ENCODE measurements around the gene SAMD15.
A peak's percentile ranks its signal among the peaks of the same experiment; 100 is the strongest.

The SAMD15 gene

DNA sequence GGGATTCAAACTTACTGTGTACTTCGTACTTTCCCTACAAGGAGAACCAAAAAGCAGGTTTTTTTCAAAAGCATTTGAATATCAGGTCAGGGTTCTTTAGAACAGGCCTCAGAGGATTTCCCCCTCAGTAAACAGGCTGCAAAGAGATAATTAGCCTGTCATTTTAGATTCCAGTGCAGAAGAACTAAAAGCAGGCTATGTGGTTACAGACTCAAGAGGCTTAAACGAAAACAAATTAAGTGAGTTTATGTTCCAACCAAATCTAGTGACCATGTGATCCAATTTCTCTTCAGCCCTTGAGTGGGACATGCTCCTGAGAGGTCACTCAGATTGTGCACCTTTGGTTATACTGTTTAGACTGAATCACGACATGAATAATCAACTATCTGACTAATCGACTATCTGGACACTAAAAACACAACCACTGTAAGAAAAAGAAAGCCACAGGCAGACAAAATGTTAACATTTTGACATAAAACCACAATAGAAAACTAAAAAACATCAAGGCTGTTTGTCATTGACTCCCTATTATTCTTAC, 4.8 kb upstream of the SAMD15 start:
- H3K79me2 ChIP-seq (ENCODE audit: low read length) = peaks cover 10% of the 10 kb centered on the region; the same call in 1 of the 2 replicates
- 0 out of 2 replicates have a peak, but pooled peaks cover 3% of the 10 kb centered on the region for H3K4me1 ChIP-seq (ENCODE audit: low read length)

DNA sequence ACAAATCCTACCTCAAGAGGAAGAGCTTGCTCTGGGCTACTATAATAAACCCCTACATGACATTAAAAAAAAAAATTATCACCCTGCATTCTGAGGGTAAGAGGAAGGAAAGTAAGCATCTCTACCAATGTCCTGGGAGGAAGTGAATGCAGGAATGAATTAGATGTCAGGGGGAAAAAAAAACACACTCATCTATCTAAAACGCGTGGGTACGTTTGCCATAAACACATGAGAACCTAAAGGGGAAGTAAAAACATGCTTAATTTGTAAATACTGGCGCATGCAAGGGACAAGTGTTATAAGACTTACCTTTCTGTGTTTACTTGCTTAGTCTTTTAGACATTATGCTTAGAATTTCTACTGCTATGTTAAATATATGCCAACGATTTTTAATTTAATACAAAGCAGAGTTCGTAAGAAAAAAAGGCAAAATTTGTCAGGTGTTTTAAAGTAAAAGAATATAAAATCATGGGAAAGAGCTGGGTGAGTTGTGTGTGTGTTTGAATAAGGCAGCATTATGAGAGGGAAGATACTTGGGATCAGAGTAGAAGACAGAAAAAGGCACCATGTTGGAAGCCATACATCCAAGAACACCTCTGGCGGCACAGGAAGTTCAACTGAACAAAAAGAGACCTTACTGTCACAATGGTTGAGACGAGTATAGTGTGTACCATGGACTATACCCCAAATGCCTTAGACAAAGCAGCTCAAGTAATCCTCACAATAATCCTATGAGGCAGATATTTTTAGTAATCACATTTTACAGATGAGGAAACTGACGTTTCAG, 1.8 kb upstream of the SAMD15 start:
- Histone ChIP-seq H3K79me2 (ENCODE audit: low read length) (peaks cover 10% of the 10 kb centered on the region; the same call in 1 of the 2 replicates), H3K4me3 (ENCODE audit: low read length) (peak overlapping the region; percentile 79; the same call in 1 of the 2 replicates), H3K4me2 (ENCODE audit: low read depth, low read length) (peak overlapping the region; percentile 84; the same call in 1 of the 2 replicates), H2AFZ (ENCODE audit: low read length) (no peak overlapping the region), H3K9me3 (replicated peaks; ENCODE audit: insufficient read depth, low read length) (no peaks in the 10 kb centered on the region), H3K9ac (ENCODE audit: low read length) (peak overlapping the region; percentile 76; the same call in 1 of the 2 replicates), H3K9me2 (replicated peaks; ENCODE audit: insufficient read depth, low read length) (no peaks in the 10 kb centered on the region), H3K27ac (ENCODE audit: low read length) (no peak overlapping the region), H4K20me1 (ENCODE audit: insufficient read depth, low read length) (no peaks in the 10 kb centered on the region), H3K4me1 (ENCODE audit: low read length) (0 out of 2 replicates have a peak, but pooled peaks cover 3% of the 10 kb centered on the region), H3F3A (ENCODE audit: insufficient read depth, low read length) (no peaks in the 10 kb centered on the region), H3K36me3 (replicated peaks; ENCODE audit: insufficient read depth, low read length) (no peaks in the 10 kb centered on the region), H3K27me3 (replicated peaks; ENCODE audit: insufficient read depth, low read length) (no peaks in the 10 kb centered on the region)
- TF ChIP-seq, protein P1, sequence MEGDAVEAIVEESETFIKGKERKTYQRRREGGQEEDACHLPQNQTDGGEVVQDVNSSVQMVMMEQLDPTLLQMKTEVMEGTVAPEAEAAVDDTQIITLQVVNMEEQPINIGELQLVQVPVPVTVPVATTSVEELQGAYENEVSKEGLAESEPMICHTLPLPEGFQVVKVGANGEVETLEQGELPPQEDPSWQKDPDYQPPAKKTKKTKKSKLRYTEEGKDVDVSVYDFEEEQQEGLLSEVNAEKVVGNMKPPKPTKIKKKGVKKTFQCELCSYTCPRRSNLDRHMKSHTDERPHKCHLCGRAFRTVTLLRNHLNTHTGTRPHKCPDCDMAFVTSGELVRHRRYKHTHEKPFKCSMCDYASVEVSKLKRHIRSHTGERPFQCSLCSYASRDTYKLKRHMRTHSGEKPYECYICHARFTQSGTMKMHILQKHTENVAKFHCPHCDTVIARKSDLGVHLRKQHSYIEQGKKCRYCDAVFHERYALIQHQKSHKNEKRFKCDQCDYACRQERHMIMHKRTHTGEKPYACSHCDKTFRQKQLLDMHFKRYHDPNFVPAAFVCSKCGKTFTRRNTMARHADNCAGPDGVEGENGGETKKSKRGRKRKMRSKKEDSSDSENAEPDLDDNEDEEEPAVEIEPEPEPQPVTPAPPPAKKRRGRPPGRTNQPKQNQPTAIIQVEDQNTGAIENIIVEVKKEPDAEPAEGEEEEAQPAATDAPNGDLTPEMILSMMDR (IDR thresholded peaks at IDR 0.05; ENCODE audit: low read length) = no peak
- TF ChIP-seq EZH2 (optimal IDR thresholded peaks at IDR 0.05; ENCODE audit: low read depth, low read length) (no peak), EZH2phosphoT487 (IDR thresholded peaks at IDR 0.05; ENCODE audit: low read length) (no peak)
- DNase-seq = no peak

More for the DNA sequence above, 4.8 kb upstream of the SAMD15 start:
- no peaks in the 10 kb centered on the region for H3K36me3 ChIP-seq (replicated peaks; ENCODE audit: insufficient read depth, low read length)
- H3K27me3 ChIP-seq (replicated peaks; ENCODE audit: insufficient read depth, low read length) = no peaks in the 10 kb centered on the region
- DNase-seq = no peak
- H3K9me3 ChIP-seq (replicated peaks; ENCODE audit: insufficient read depth, low read length) = no peaks in the 10 kb centered on the region
- no peaks in the 10 kb centered on the region for H3K9me2 ChIP-seq (replicated peaks; ENCODE audit: insufficient read depth, low read length)
- H3K4me3 ChIP-seq (ENCODE audit: low read length) = no peak overlapping the region
- H2AFZ ChIP-seq (ENCODE audit: low read length) = no peak overlapping the region
- no peaks in the 10 kb centered on the region for H4K20me1 ChIP-seq (ENCODE audit: insufficient read depth, low read length)
- H3F3A ChIP-seq (ENCODE audit: insufficient read depth, low read length) = no peaks in the 10 kb centered on the region
- H3K27ac ChIP-seq (ENCODE audit: low read length) = no peak overlapping the region
- TF ChIP-seq EZH2 (optimal IDR thresholded peaks at IDR 0.05; ENCODE audit: low read depth, low read length) (no peak), EZH2phosphoT487 (IDR thresholded peaks at IDR 0.05; ENCODE audit: low read length) (no peak)
- TF ChIP-seq, protein P1 (IDR thresholded peaks at IDR 0.05; ENCODE audit: low read length) = no peak
- H3K4me2 ChIP-seq (ENCODE audit: low read depth, low read length) = no peak overlapping the region
- no peak overlapping the region for H3K9ac ChIP-seq (ENCODE audit: low read length)

DNA sequence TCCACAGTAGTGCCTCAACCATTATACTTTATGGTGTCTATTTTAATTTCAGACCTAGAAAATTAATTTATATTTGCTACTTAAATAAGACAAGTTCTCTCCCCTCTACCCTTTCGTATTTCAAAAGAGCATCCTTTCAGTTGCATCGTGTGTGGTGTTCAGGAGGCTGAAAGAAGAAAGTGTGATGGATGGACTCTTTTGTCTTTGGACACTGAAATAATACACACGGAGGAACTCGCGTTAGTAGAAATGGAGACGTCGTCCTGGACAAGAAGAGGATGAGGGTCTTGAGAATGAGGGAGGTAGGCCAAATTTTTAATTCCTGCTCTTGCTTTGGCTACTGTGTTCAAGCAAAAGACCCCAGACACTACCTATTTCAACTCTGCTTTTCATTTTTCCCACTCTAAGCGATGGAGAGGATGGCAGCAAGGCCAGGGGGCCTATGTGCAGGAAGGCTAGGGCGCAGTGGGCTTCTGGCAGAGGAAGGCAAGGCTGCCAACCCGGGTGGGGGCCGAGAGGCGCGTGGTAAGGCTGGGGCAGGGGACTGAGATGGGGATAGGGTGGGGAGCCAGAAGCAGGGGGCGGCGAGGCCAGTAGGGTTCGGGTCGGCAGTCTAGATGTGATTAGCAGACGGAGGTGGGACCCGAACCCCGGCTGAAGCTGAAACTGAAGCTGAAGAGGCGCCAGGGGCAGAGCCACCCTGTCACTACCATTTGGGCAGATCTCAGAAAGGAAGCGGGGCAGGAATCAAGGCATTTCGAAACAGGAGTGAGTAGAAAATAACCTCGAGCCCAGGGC, 1.0 kb upstream of the SAMD15 start:
- H3K4me3 ChIP-seq (ENCODE audit: low read length) = peak overlapping the region; percentile 79
- H3K27ac ChIP-seq (ENCODE audit: low read length) = peak overlapping the region; percentile 63; the same call in 1 of the 2 replicates
- no peak for TF ChIP-seq EZH2 (optimal IDR thresholded peaks at IDR 0.05; ENCODE audit: low read depth, low read length)
- TF ChIP-seq EZH2phosphoT487 (IDR thresholded peaks at IDR 0.05; ENCODE audit: low read length) = no peak
- no peaks in the 10 kb centered on the region for H3K9me2 ChIP-seq (replicated peaks; ENCODE audit: insufficient read depth, low read length)
- peaks cover 10% of the 10 kb centered on the region; the same call in 1 of the 2 replicates for H3K79me2 ChIP-seq (ENCODE audit: low read length)
- no peaks in the 10 kb centered on the region for H3K36me3 ChIP-seq (replicated peaks; ENCODE audit: insufficient read depth, low read length)
- H4K20me1 ChIP-seq (ENCODE audit: insufficient read depth, low read length) = no peaks in the 10 kb centered on the region
- H3K9ac ChIP-seq (ENCODE audit: low read length) = peak overlapping the region; percentile 76
- no peaks in the 10 kb centered on the region for H3F3A ChIP-seq (ENCODE audit: insufficient read depth, low read length)
- 0 out of 2 replicates have a peak, but pooled peaks cover 3% of the 10 kb centered on the region for H3K4me1 ChIP-seq (ENCODE audit: low read length)
- H2AFZ ChIP-seq (ENCODE audit: low read length) = peak overlapping the region; percentile 63; the same call in 1 of the 2 replicates
- DNase-seq = peak; percentile 18
- H3K9me3 ChIP-seq (replicated peaks; ENCODE audit: insufficient read depth, low read length) = no peaks in the 10 kb centered on the region
- H3K27me3 ChIP-seq (replicated peaks; ENCODE audit: insufficient read depth, low read length) = no peaks in the 10 kb centered on the region
- H3K4me2 ChIP-seq (ENCODE audit: low read depth, low read length) = peak overlapping the region; percentile 84

Data from MM.1S (cell line).